MM.1S (cell line): ENCODE data around the gene ANKRD34B.

ENCODE experiments used
- CTCF ChIP-seq: fragments of 300-600 bp; sonication (generic); IDR thresholded peaks from 2 replicates; pipeline ENCODE4 v1.5.1; 2016; ENCODE audit warnings: antibody characterized with exemption, low read length, mixed read lengths
- EZH2 ChIP-seq: fragments of 300-600 bp; sonication (generic); optimal IDR thresholded peaks from 2 replicates; pipeline ENCODE3; 2017; ENCODE audit warnings: low read depth, mild to moderate bottlenecking, antibody characterized with exemption, low read length, mixed read lengths

GRCh38 chr5:80573062-80573461 lies 3.0 kb upstream of the ANKRD34B start:
- TF ChIP-seq EZH2 (no peak), CTCF (no peak)
